ENCODE measurements around the gene KCNIP2. TPM values are rescaled to one million over a fixed set of nuclear protein-coding genes. Genes with fewer than 3 reads are reported as not detected.

Gene KCNIP2
- total and polyA plus RNA-seq, 2 donors (not counting 3 experiments of a cell fraction or from before 2014, with no cell fraction given) = 0.36 to 2.2 TPM

DNA sequence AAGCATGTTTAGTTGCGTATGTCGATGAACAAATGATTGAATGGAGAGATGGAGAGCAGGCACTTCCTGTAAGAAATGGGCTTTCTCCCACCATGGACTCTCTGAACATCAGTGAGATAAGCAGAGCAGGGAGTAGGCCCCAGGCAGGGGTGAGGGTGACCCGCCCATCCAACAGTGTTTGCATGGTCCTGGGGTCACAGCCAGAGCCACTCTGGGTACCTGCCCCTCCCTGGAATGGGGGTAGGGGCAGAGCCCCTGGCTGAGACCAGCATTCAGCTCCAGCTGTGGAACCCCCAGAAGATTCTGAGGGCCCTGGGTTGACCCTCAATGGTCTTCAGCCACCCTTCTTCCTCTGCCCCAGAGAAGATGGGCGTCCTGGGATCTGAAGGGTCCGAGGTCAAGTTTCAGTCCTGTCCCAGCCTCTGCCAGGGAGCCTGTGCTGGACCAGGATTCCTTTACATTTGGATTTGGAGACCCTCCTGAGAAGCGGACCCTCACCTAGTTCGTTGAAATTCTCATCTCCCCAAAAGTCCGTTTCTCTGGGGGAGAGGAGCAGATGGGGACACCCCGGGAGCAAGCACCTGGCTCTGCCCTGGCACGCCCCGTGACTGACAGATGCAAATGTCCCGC lies 65.3 kb downstream of the KCNIP2 start:
- Histone ChIP-seq H3K9me3 (replicated peaks; ENCODE audit: control insufficient read depth, insufficient read depth, low read length) (no peaks in the 10 kb centered on the region), H3K4me2 (ENCODE audit: insufficient read depth, low read length) (no peak overlapping the region), H3K4me3 (replicated peaks in 1 of 3; ENCODE audit: insufficient read depth in 1 of 3, low read depth in 1 of 3, low read length in 3 of 3) (no peak overlapping the region), H3K79me2 (ENCODE audit: control insufficient read depth, insufficient read depth, low read length) (peaks cover 7% of the 10 kb centered on the region), H3K9me1 (replicated peaks; ENCODE audit: control insufficient read depth, extremely low read depth, insufficient read depth, low read length) (no peaks in the 10 kb centered on the region), H3K27me3 (ENCODE audit: control insufficient read depth in 2 of 2, insufficient read depth in 2 of 2, low read length in 2 of 2) (peaks cover 36 to 47% of the 10 kb centered on the region in 2 experiments), H3K36me3 (ENCODE audit: control insufficient read depth in 2 of 2, extremely low read depth in 1 of 2, insufficient read depth in 2 of 2, low read length in 2 of 2) (no peaks in the 10 kb centered on the region), H3K4me1 (ENCODE audit: control insufficient read depth, extremely low read depth, insufficient read depth, low read length) (peaks cover 19% of the 10 kb centered on the region), H4K20me1 (replicated peaks; ENCODE audit: control insufficient read depth, extremely low read depth, insufficient read depth, low read length) (no peaks in the 10 kb centered on the region), H3K9ac (replicated peaks; ENCODE audit: extremely low read depth, insufficient read depth, low read length) (no peak overlapping the region), H3K27ac (ENCODE audit: insufficient read depth, low read depth, low read length) (no peak overlapping the region), H2AFZ (ENCODE audit: low read depth, low read length) (no peak overlapping the region)
- dilution Hi-C loops (cut with MboI; ENCODE audit: extremely low pct_ligation_motif_present, low sequenced_read_pairs) (no loop called here), intact Hi-C loops (cut with micrococcal nuclease) (no loop called here)
- no TSS peak for BruUV-seq (replicated peaks)
- CTCF ChIA-PET = interaction anchor here (1.0 to 1.4 kb wide), 9 partner anchors 10 to 567 kb away, joined by 3 to 24 read pairs (median 3); no protein-coding TSS in a partner anchor
- TF ChIP-seq POLR2A (IDR thresholded peaks at IDR 0.05; ENCODE audit: low read depth, low read length) (no peak), FOS (IDR thresholded peaks at IDR 0.05; ENCODE audit: borderline replicate concordance, insufficient read depth, low read length) (no peak), GATA2 (IDR thresholded peaks at IDR 0.05; ENCODE audit: insufficient read depth, insufficient read length, low read depth, low read length) (no peak)
- TF ChIP-seq, protein P1, sequence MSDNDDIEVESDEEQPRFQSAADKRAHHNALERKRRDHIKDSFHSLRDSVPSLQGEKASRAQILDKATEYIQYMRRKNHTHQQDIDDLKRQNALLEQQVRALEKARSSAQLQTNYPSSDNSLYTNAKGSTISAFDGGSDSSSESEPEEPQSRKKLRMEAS (IDR thresholded peaks at IDR 0.05; ENCODE audit: insufficient read depth, insufficient read length) = no peak
- FAIRE-seq (no peak), DNase-seq (ENCODE audit: low read depth, low spot score) (no peak)
- POLR2A ChIA-PET = interaction anchor here (1.1 kb wide), 1 partner anchor 35 kb away, joined by 4 read pairs; no protein-coding TSS in a partner anchor

DNA sequence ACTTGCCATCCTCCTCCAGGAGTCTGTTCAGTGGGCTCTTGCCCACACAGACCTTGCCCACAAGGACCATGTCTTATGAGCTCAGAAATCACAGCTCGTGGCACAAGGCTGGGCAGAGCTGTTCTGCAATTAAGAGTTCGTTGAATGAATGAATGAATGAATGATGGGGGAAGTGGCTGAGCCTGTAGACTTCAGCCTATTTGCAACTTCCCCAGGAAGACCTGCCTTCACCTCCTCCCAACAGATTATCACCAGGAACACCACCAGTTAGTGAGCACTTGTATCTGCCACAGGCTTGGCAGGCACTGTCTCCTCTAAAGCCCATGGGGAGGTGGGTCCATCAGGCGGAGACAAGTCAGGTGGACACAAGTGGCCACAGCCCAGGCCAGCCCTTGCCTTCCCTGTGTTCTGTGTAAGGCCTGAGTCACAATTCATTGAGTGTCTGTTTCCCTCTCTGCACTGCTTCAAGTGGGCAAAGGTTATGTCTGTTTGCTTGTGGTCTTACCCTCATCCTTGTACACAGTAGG lies 65.9 kb downstream of the KCNIP2 start:
- TF ChIP-seq FOS (IDR thresholded peaks at IDR 0.05; ENCODE audit: borderline replicate concordance, insufficient read depth, low read length) (no peak), MYC (IDR thresholded peaks at IDR 0.05; ENCODE audit: low read depth, low read length) (no peak)
- TF ChIP-seq, protein P1 (IDR thresholded peaks at IDR 0.05; ENCODE audit: insufficient read depth, insufficient read length) = no peak
- FAIRE-seq = no peak
- Histone ChIP-seq H3K9me1 (replicated peaks; ENCODE audit: control insufficient read depth, extremely low read depth, insufficient read depth, low read length) (no peaks in the 10 kb centered on the region), H2AFZ (ENCODE audit: low read depth, low read length) (no peak overlapping the region), H3K27ac (ENCODE audit: insufficient read depth, low read depth, low read length) (no peak overlapping the region), H3K36me3 (ENCODE audit: control insufficient read depth in 2 of 2, extremely low read depth in 1 of 2, insufficient read depth in 2 of 2, low read length in 2 of 2) (no peaks in the 10 kb centered on the region), H3K4me2 (ENCODE audit: insufficient read depth, low read length) (no peak overlapping the region), H3K4me1 (ENCODE audit: control insufficient read depth, extremely low read depth, insufficient read depth, low read length) (peaks cover 18% of the 10 kb centered on the region), H3K27me3 (ENCODE audit: control insufficient read depth in 2 of 2, insufficient read depth in 2 of 2, low read length in 2 of 2) (peaks cover 41 to 53% of the 10 kb centered on the region in 2 experiments), H3K9me3 (replicated peaks; ENCODE audit: control insufficient read depth, insufficient read depth, low read length) (no peaks in the 10 kb centered on the region), H3K79me2 (ENCODE audit: control insufficient read depth, insufficient read depth, low read length) (peaks cover 4% of the 10 kb centered on the region), H3K4me3 (replicated peaks in 1 of 3; ENCODE audit: insufficient read depth in 1 of 3, low read depth in 1 of 3, low read length in 3 of 3) (no peak overlapping the region), H4K20me1 (replicated peaks; ENCODE audit: control insufficient read depth, extremely low read depth, insufficient read depth, low read length) (no peaks in the 10 kb centered on the region), H3K9ac (replicated peaks; ENCODE audit: extremely low read depth, insufficient read depth, low read length) (no peak overlapping the region)
- ChIA-PET POLR2A (no interaction called here), CTCF (no interaction called here)
- dilution Hi-C loops (cut with MboI; ENCODE audit: extremely low pct_ligation_motif_present, low sequenced_read_pairs) (no loop called here), intact Hi-C loops (cut with micrococcal nuclease) (no loop called here)
- BruUV-seq (replicated peaks) = no TSS peak
- no peak for DNase-seq (ENCODE audit: low read depth, low spot score)

All from endothelial cell of umbilical vein (primary cell).